ENCODE results near the gene SIRT7. TPM values are rescaled to one million over a fixed set of nuclear protein-coding genes. Genes with fewer than 3 reads are reported as not detected.
A peak's percentile ranks its signal among the peaks of the same experiment; 100 is the strongest.

SIRT7 gene
- total RNA-seq, 4 donors from 2014 or later, result 76.5 to 315 (median 172) TPM

DNA sequence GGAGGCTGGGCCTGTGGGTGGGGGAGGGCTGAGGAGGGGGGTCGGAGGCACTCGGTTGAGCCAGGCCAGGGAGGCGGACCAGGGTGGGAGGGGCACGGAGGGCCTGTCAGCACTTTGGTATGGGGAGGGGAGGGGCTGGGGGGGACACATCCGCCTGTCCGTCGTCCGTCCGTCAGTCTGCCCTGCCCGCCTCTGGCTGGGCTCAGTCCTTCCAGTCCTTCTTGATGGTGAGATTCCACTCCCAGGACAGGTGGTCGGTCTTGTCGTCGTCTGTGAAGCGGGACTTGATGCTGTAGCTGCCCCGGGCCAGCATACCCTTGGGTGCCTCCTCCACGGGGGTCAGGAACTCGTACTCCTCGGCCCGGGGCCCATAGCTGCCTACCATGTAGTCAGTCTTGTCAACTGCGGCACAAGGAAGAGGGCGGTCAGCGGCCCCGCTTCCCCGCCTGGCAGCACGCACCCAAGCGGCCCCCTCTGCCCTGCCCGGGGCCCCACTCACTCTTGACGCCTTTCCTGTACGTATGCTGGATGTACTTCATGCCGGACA lies 49.2 kb downstream of the SIRT7 start:
- intact Hi-C loops (cut with DNase I; ENCODE audit: low total_unique reads) (no loop called here), in situ Hi-C loops (cut with MboI; ENCODE audit: low pct_ligation_motif_present in 1 of 4, low pct_unique_long_range_greater_than_20kb in 1 of 4, low sequenced_read_pairs in 3 of 4) (no loop called here)
- Histone ChIP-seq H3K27ac (peak overlapping the region; percentile 96 to 100 (median 98)), H3K27me3 (no peaks in the 10 kb centered on the region), H3K9me3 (no peaks in the 10 kb centered on the region), H3K36me3 (peaks cover 0 to 4% (median 0%) of the 10 kb centered on the region in 4 donors), H3K4me3 (peak overlapping the region in 1 of 4 donors; percentile 82), H3K4me1 (peaks cover 49 to 76% (median 63%) of the 10 kb centered on the region in 4 donors)
- WGBS, 2 donors (ENCODE audit: low coverage in 1 of 2), result 60% methylated on average over 30 of the region's 30 CpGs; no CpG with 5 or more reads in 1 of the 2 donors
- no peak for TF ChIP-seq EP300 (IDR thresholded peaks at IDR 0.05; ENCODE audit: low read depth)
- no peak for TF ChIP-seq POLR2A (IDR thresholded peaks at IDR 0.05)
- no peak for TF ChIP-seq POLR2AphosphoS5 (IDR thresholded peaks at IDR 0.05)
- TF ChIP-seq, protein P1, sequence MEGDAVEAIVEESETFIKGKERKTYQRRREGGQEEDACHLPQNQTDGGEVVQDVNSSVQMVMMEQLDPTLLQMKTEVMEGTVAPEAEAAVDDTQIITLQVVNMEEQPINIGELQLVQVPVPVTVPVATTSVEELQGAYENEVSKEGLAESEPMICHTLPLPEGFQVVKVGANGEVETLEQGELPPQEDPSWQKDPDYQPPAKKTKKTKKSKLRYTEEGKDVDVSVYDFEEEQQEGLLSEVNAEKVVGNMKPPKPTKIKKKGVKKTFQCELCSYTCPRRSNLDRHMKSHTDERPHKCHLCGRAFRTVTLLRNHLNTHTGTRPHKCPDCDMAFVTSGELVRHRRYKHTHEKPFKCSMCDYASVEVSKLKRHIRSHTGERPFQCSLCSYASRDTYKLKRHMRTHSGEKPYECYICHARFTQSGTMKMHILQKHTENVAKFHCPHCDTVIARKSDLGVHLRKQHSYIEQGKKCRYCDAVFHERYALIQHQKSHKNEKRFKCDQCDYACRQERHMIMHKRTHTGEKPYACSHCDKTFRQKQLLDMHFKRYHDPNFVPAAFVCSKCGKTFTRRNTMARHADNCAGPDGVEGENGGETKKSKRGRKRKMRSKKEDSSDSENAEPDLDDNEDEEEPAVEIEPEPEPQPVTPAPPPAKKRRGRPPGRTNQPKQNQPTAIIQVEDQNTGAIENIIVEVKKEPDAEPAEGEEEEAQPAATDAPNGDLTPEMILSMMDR (IDR thresholded peaks at IDR 0.05), result no peak
- peak; percentile 43 for DNase-seq

- peaks cover 49 to 83% (median 65%) of the 10 kb centered on the region in 4 donors for H3K4me1 ChIP-seq
- no peaks in the 10 kb centered on the region for H3K9me3 ChIP-seq
- no peaks in the 10 kb centered on the region for H3K27me3 ChIP-seq
- H3K36me3 ChIP-seq, result peaks cover 0 to 4% (median 0%) of the 10 kb centered on the region in 4 donors
- in situ Hi-C loops (cut with MboI; ENCODE audit: low pct_ligation_motif_present in 1 of 4, low pct_unique_long_range_greater_than_20kb in 1 of 4, low sequenced_read_pairs in 3 of 4), result no loop called here
- DNase-seq, result peak; percentile 33
- TF ChIP-seq POLR2A (IDR thresholded peaks at IDR 0.05) (peak; percentile 14), EP300 (IDR thresholded peaks at IDR 0.05; ENCODE audit: low read depth) (no peak), POLR2AphosphoS5 (IDR thresholded peaks at IDR 0.05) (peak in 2 of 3 donors; percentile 21 to 25)
- TF ChIP-seq, protein P1 (IDR thresholded peaks at IDR 0.05), result no peak
- WGBS, 2 donors (ENCODE audit: low coverage in 1 of 2), result 54% methylated on average over 28 of the region's 28 CpGs; no CpG with 5 or more reads in 1 of the 2 donors
- H3K27ac ChIP-seq, result peak overlapping the region; percentile 96 to 100 (median 98)
- intact Hi-C loops (cut with DNase I; ENCODE audit: low total_unique reads), result no loop called here
- no peak overlapping the region for H3K4me3 ChIP-seq
These were observed 49.8 kb downstream of the SIRT7 start for GRCh38 chr17:81867991-81868673.

DNA sequence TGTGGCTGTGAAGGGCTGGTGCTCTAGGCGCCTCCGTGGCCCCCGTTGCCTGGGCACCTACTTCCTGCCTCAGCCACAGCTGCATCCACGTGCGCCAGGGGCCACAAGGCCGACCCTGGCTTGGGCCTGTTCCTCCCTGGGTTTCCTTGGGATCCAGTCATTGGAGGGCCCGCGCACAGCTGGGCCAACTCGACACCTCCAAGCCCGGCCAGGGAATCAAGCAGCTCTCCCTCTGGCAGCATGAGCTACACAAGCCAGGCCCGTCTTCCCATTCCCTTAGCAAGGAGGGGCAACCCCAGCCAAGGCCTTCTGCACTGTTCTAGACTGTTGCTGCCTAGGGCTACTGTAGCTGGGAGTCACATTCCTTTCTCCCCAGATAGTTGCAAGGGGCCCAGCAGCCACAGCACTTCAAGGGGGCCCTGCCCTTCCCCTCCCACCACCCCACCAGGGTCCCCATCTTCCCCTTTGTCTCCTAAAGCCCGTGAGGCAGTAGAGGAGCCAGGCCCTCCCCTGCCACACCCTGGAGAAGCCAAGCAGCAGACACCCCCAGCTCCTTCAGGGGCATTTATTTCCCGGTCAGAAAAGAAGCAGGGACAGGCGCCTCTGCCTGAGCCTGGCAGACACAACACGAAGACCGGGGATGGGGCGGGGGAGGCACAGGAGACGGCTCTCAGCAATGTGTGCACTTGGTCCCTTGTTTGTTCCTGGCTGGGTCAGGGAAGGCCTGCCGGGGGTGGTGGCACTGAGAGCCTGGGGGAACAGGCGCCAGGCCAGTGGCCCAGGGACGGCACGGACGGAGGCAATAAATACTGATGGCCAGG lies 50.6 kb downstream of the SIRT7 start:
- H3K9me3 ChIP-seq, result no peaks in the 10 kb centered on the region
- H3K4me1 ChIP-seq, result peaks cover 44 to 84% (median 68%) of the 10 kb centered on the region in 4 donors
- DNase-seq, result peak; percentile 63
- H3K36me3 ChIP-seq, result peaks cover 0 to 4% (median 0%) of the 10 kb centered on the region in 4 donors
- intact Hi-C loops (cut with DNase I; ENCODE audit: low total_unique reads) (no loop called here), in situ Hi-C loops (cut with MboI; ENCODE audit: low pct_ligation_motif_present in 1 of 4, low pct_unique_long_range_greater_than_20kb in 1 of 4, low sequenced_read_pairs in 3 of 4) (no loop called here)
- peak overlapping the region; percentile 96 to 100 (median 98) for H3K27ac ChIP-seq
- 35% methylated on average over 19 of the region's 23 CpGs; no CpG with 5 or more reads in 1 of the 2 donors for WGBS, 2 donors (ENCODE audit: low coverage in 1 of 2)
- TF ChIP-seq, protein P1 (IDR thresholded peaks at IDR 0.05), result no peak
- TF ChIP-seq POLR2A (IDR thresholded peaks at IDR 0.05) (peak; percentile 26), EP300 (IDR thresholded peaks at IDR 0.05; ENCODE audit: low read depth) (no peak), POLR2AphosphoS5 (IDR thresholded peaks at IDR 0.05) (peak in 2 of 3 donors; percentile 12 to 53)
- no peaks in the 10 kb centered on the region for H3K27me3 ChIP-seq
- no peak overlapping the region for H3K4me3 ChIP-seq

Data from transverse colon (tissue), 4 donors.